Measurements from ENCODE around the gene SLC6A20. TPM values are rescaled to one million over a fixed set of nuclear protein-coding genes. Genes with fewer than 3 reads are reported as not detected.
A peak's percentile ranks its signal among the peaks of the same experiment; 100 is the strongest.

Gene SLC6A20
- total RNA-seq, 4 donors from 2014 or later = 13.4 to 26.1 (median 21.5) TPM

- H3K4me3 ChIP-seq = peak overlapping the region; percentile 77 to 93 (median 88)
- peaks cover 0 to 19% (median 0%) of the 10 kb centered on the region in 3 donors for H3K36me3 ChIP-seq
- no peaks in the 10 kb centered on the region for H3K9me3 ChIP-seq
- WGBS, 2 donors = 1 to 5% methylated on average over 11 to 15 of the region's 15 CpGs
- no peak for DNase-seq (ENCODE audit: low spot score in 2 of 2)
- TF ChIP-seq POLR2A (IDR thresholded peaks at IDR 0.05) (no peak), EP300 (IDR thresholded peaks at IDR 0.05) (no peak), CTCF (IDR thresholded peaks at IDR 0.05) (no peak)
- no peaks in the 10 kb centered on the region for H3K27me3 ChIP-seq
- peaks cover 0 to 24% (median 9%) of the 10 kb centered on the region in 4 donors for H3K4me1 ChIP-seq
- H3K27ac ChIP-seq = peak overlapping the region in 2 of 4 donors; percentile 60 to 66
Measured at GRCh38 chr3:45841420-45841756, 45.1 kb upstream of the SLC6A20 start.

DNA sequence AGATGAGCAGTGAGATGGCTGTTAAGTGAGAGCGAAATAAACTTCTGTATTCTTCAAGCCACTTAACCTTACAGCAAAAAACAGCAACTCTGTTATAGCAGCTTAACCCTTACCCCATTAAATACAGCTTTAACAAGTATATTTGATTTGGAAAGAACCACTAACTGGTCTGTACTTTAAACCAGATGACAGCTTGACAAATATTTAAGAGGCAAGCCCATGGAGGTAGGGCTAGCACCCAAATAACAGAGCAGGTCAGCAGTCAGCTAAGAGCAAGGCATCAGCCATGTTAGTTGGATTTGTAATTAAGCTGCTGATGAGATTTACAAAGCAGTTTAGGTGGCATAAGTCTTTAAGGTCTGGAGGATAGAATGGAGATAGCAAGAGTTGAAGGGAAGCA, 42.1 kb upstream of the SLC6A20 start:
- peaks cover 0 to 24% (median 9%) of the 10 kb centered on the region in 4 donors for H3K4me1 ChIP-seq
- TF ChIP-seq POLR2A (IDR thresholded peaks at IDR 0.05) (no peak), EP300 (IDR thresholded peaks at IDR 0.05) (no peak), CTCF (IDR thresholded peaks at IDR 0.05) (no peak)
- H3K36me3 ChIP-seq = peaks cover 0 to 41% (median 0%) of the 10 kb centered on the region in 3 donors
- DNase-seq (ENCODE audit: low spot score in 2 of 2) = no peak
- no peaks in the 10 kb centered on the region for H3K27me3 ChIP-seq
- H3K27ac ChIP-seq = no peak overlapping the region
- H3K9me3 ChIP-seq = no peaks in the 10 kb centered on the region
- WGBS, 2 donors = 60 to 86% methylated on average over 1 of the region's 1 CpG
- H3K4me3 ChIP-seq = no peak overlapping the region

GRCh38 chr3:45832699-45833098, 36.4 kb upstream of the SLC6A20 start:
- H3K4me1 ChIP-seq = no peaks in the 10 kb centered on the region
- H3K27ac ChIP-seq = no peak overlapping the region
- TF ChIP-seq EP300 (IDR thresholded peaks at IDR 0.05) (no peak), CTCF (IDR thresholded peaks at IDR 0.05) (peak in 1 of 5 experiments; percentile 19)
- DNase-seq (ENCODE audit: low spot score in 2 of 2) = no peak
- peaks cover 0 to 89% (median 0%) of the 10 kb centered on the region in 3 donors for H3K36me3 ChIP-seq
- no peak overlapping the region for H3K4me3 ChIP-seq
- 90 to 93% methylated on average over 5 of the region's 5 CpGs for WGBS, 2 donors
- no peaks in the 10 kb centered on the region for H3K27me3 ChIP-seq
- H3K9me3 ChIP-seq = no peaks in the 10 kb centered on the region

DNA sequence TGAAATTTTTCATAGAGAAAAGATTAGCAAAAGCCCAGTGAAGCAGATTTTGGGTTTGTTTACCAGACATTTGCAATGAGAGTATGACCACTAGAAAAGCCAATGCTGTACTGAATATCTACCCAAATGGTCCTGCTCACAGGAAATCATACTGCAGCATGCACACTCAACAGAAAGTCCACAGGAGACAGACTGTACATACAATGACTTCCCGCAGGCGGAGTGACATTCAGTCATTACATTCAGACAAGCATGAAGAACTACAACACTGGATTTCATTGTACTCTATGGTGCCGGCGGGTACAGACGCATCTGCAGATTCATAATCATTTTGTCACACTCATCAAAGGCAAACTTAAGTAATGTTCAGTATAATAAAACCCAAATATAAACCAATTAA, 33.8 kb upstream of the SLC6A20 start:
- Histone ChIP-seq H3K27ac (no peak overlapping the region), H3K27me3 (no peaks in the 10 kb centered on the region), H3K9me3 (no peaks in the 10 kb centered on the region), H3K4me1 (no peaks in the 10 kb centered on the region), H3K36me3 (peaks cover 0 to 95% (median 0%) of the 10 kb centered on the region in 3 donors), H3K4me3 (no peak overlapping the region)
- DNase-seq (ENCODE audit: low spot score in 2 of 2) = no peak
- 64 to 67% methylated on average over 5 of the region's 5 CpGs for WGBS, 2 donors
- TF ChIP-seq CTCF (IDR thresholded peaks at IDR 0.05) = no peak
- no peak for TF ChIP-seq EP300 (IDR thresholded peaks at IDR 0.05)
- no peak for TF ChIP-seq POLR2A (IDR thresholded peaks at IDR 0.05)

GRCh38 chr3:45826908-45827307, 30.6 kb upstream of the SLC6A20 start:
- no peaks in the 10 kb centered on the region for H3K4me1 ChIP-seq
- H3K4me3 ChIP-seq = no peak overlapping the region
- DNase-seq (ENCODE audit: low spot score in 2 of 2) = no peak
- TF ChIP-seq EP300 (IDR thresholded peaks at IDR 0.05) (no peak), CTCF (IDR thresholded peaks at IDR 0.05) (no peak), POLR2A (IDR thresholded peaks at IDR 0.05) (no peak)
- H3K36me3 ChIP-seq = peaks cover 0 to 89% (median 0%) of the 10 kb centered on the region in 3 donors
- no peaks in the 10 kb centered on the region for H3K9me3 ChIP-seq
- H3K27me3 ChIP-seq = no peaks in the 10 kb centered on the region
- 93 to 98% methylated on average over 3 of the region's 3 CpGs for WGBS, 2 donors
- no peak overlapping the region for H3K27ac ChIP-seq
